GM19099 (cell line): ENCODE measurements around the gene LGMN.

Experiments used
- POLR2A ChIP-seq: IDR thresholded peaks from 3 replicates; pipeline ENCODE4 v1.6.1; 2011; ENCODE audit warnings: low read depth; ENCODE audit not compliant: insufficient read length; ENCODE audit errors: extremely low read depth

Gene LGMN

DNA sequence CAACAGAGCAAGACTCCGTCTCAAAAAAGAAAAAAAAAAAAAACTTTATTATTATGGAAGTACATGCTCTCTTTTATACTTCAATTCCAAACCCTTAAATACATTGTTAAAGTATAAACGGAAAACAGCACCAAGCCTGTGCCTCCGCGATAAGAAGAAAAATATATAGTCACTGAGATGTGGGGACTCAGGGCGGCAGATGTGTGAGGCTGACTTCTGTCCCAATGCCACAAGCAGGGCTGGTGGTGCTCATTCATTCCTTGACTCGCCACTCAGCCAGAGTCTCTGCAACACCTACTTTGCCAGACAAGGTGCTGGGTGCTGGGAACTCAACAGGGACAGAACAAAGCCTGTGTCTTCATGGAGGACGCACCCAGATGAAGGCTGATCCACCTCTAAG is 13.8 kb downstream of the LGMN start:
- no peak for TF ChIP-seq POLR2A

DNA sequence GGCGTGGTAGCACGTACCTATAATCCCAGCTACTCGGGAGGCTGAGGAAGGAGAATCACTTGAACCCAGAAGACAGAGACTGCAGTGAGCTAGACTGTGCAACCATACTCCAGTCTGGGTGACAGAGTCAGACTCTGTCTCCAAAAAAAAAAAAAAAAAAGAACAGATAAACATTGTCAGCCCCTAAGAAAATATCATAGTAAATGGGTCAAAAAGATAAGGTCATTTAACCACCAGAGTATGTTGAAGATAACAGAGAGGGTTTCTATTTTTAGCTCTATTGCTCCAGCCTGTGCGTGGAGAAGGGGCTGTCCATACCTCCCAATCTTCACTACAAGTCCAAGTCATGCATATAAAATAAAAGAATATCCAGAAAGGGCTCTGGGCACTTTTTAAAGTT is 15.4 kb downstream of the LGMN start:
- TF ChIP-seq POLR2A, result no peak

GRCh38 chr14:92731622-92732115 is 16.8 kb downstream of the LGMN start:
- TF ChIP-seq POLR2A, result no peak

- TF ChIP-seq POLR2A, result no peak
Observed at GRCh38 chr14:92729634-92730358, 18.6 kb downstream of the LGMN start.

DNA sequence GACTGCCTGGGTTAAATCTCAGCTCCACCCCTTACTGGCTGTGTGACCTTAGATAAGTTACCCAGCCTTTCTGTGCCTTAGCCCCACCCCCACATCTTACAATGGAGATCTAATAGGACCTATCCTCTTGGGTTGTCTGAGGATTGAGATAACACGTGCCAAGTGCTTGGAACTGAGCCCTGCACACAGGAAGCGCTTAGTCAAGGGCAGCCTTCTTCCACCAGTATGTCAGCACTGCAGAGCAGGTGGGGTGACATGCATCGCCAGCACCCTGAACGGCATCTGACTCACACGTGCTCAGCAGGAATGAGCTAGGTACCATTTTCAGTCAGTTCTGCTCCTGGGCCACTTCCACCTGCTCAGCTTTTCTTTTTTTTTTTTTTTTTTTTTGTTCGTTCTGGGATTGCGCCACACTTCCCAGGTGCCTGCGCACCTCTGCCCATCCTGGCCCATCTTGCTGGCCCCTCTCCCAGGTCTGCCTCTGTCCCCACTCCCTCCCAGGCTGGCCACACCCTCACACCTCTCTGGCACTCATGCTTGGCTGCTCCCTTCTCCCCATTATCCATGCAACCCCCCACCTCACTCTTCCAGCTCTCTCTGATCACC is 19.6 kb downstream of the LGMN start:
- TF ChIP-seq POLR2A, result no peak

DNA sequence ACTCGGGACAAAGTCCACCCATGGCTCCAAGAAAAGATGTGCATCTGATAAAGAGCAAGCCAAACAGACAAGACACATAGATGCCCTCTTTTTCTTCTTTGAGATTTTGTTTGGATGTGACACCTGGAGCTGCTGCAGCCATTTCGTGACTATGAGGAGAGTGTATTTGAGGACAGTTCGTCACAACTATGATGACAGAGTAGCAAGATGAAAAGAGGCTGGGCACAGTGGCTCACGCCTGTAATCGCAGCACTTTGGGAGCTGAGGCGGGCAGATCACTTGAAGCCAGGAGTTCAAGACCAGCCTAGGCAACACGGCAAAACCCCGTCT is 21.5 kb downstream of the LGMN start:
- no peak for TF ChIP-seq POLR2A

DNA sequence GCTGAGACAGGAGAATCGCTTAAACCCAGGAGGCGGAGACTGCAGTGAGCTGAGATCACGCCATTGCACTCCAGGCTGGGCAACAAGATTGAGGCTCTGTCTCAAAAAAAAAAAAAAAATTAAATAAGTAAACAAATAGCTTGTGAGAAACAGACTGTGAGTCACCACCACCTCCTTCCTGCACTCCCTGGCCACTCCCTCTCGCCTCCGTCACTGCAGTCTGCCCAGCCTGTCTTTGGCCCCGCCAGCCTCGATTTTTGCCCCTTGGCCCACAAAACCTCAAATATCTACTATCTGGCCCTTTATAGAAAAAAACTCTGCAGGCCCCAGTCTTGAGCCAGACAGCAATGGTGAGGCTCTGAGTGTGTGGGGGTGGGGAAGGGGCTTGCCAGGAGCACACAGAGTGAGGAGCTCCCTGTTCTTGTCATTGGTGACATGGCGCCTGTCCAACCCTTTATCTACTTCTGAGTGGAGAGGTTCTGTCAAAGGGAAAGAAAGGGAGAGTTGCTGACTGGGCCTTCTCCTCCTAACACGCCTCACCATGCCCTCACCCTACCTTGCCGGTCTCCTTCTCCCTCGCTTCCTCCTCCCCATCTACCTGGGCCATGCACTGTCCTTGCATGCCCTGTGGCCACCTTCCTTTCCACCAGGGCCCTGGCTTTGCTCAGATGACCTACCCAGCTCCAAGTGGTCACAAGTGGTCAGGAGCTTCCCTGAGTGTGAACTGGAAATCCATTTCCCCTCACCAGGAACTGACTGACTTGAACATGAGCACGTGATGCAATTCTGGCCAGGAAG is 22.1 kb downstream of the LGMN start:
- no peak for TF ChIP-seq POLR2A

GRCh38 chr14:92724516-92725340 is 23.7 kb downstream of the LGMN start:
- no peak for TF ChIP-seq POLR2A

DNA sequence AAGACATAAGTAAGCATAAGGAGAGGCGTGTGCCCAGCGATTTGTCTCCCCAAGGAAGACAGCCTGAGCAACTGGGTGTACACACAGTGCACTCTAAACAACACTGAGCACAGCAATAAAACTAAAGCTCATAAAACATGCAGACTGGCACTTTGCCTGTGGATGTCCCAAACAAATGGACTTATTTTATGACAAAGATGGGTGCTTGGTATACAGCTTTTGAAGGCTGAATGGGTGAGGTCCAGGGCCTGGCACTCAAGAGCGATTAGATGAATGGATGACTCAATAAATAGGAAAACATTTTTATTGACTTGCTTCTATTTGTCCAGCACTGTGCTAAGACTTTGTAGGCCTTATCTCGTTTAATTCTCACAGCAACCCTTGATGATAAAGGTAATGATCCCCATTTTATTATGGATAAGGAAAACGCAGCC is 28.5 kb downstream of the LGMN start:
- TF ChIP-seq POLR2A, result no peak

- TF ChIP-seq POLR2A, result no peak
Observed at GRCh38 chr14:92719421-92719820, 29.0 kb downstream of the LGMN start.

GRCh38 chr14:92718664-92719063 is 29.8 kb downstream of the LGMN start:
- no peak for TF ChIP-seq POLR2A

DNA sequence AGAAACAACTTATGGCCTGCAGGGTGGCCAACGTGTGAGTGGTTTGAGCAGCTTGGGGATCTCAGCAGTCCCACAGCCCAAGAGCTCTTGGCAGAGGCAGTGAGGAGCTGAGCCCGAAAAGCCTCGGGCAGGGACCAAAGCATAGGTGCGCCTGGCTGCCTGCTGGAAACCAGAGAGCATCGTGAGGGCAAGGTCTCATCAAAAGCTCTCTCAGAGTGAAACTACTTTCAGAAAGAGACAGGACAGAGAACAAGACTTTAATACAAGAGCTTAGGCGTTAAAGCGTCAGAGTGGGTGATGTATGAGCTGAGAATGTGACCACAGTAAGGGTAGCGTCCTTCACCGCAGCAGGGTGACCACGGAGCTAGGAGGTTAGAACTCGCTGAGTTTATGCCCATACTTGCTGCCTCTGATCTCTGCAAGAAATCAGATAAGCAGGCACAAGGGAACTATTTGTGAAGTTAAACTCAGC is 30.8 kb downstream of the LGMN start:
- TF ChIP-seq POLR2A, result no peak

DNA sequence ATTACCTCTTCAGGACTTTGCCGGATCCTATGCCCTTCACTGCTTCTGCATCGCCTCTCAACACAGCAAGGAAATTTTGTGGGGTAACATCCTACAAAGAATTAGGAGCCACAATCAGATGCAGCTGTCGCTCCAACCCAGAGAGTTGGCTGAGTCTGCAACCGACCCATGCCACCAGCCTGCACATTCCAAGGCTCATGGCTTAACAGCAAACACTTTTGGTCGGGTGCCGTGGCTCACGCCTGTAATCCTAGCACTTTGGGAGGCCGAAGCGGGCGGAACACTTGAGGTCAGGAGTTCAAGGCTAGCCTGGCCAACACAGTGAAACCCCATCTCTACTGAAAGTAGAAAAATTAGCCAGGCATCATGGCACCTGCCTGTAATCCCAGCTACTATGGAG is 32.3 kb downstream of the LGMN start:
- no peak for TF ChIP-seq POLR2A

DNA sequence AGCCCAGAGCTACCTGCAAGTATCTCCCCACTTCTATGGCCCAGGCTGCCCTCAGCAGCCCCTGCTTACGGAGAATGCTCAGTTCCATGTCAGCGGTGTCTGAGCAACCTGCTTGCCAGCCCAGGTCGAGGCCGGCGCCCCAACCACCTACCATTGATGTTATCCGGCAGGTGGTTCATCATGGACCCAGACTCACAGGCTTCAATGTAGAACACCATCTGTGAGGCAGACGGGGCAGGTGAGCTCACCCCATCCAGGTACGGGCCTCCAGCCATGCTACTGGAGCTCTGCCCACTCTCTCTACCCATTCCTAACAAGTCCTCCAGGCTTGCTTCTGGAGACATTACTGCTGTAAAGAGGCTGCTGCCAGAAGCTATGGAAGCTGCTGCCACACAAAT is 35.8 kb downstream of the LGMN start:
- no peak for TF ChIP-seq POLR2A
